H9 (cell line): ENCODE data around the gene TARBP1. TPM values are rescaled to one million over a fixed set of nuclear protein-coding genes. Genes with fewer than 3 reads are reported as not detected.
"Not testable (repeated sequence)": the region's sequence is repeated elsewhere in the genome, so short reads cannot be mapped to it uniquely, and the experiment has no call there.

ENCODE experiments used
- DNase-seq: peaks from one replicate; pipeline ENCODE4 v3.0.0-alpha.2; 2017
- H2AFZ ChIP-seq: one replicate; pipeline ENCODE4 v1.6.1; 2013; ENCODE audit warnings: mild to moderate bottlenecking, low read length, control low read depth, moderate library complexity
- H2AK5ac ChIP-seq: 2 replicates; pipeline ENCODE4 v1.6.1; 2013; ENCODE audit warnings: low read length, control low read depth, mixed read lengths; ENCODE audit not compliant: insufficient read length
- H2BK120ac ChIP-seq: one replicate; pipeline ENCODE4 v1.6.1; 2013; ENCODE audit warnings: low read depth, mild to moderate bottlenecking, low read length, control low read depth, inconsistent platforms; ENCODE audit not compliant: poor library complexity, severe bottlenecking
- H2BK12ac ChIP-seq: 2 replicates; pipeline ENCODE4 v1.6.1; 2013; ENCODE audit warnings: low read length, control low read depth, mixed read lengths, low read depth; ENCODE audit not compliant: insufficient read length
- H2BK15ac ChIP-seq: 2 replicates; pipeline ENCODE4 v1.6.1; 2013; ENCODE audit warnings: low read depth, low read length, control low read depth
- H2BK20ac ChIP-seq: one replicate; pipeline ENCODE4 v1.6.1; 2013; ENCODE audit warnings: low read depth, mild to moderate bottlenecking, low read length, control low read depth, inconsistent platforms; ENCODE audit not compliant: poor library complexity, severe bottlenecking
- H2BK5ac ChIP-seq: 2 replicates; pipeline ENCODE4 v1.6.1; 2013; ENCODE audit warnings: low read length, control low read depth, mixed read lengths; ENCODE audit not compliant: insufficient read length
- H3K14ac ChIP-seq: 2 replicates; pipeline ENCODE4 v1.6.1; 2013; ENCODE audit warnings: low read length, control low read depth; ENCODE audit not compliant: insufficient read depth
- H3K18ac ChIP-seq: 2 replicates; pipeline ENCODE4 v1.6.1; 2013; ENCODE audit warnings: low read depth, mild to moderate bottlenecking, mixed read lengths, low read length, control low read depth; ENCODE audit not compliant: insufficient read length
- H3K23ac ChIP-seq: 2 replicates; pipeline ENCODE4 v1.6.1; 2013; ENCODE audit warnings: low read length, control low read depth, mixed read lengths, low read depth; ENCODE audit not compliant: insufficient read length
- H3K23me2 ChIP-seq: 2 replicates; pipeline ENCODE4 v1.6.1; 2013; ENCODE audit warnings: low read depth, mild to moderate bottlenecking, mixed read lengths, low read length, control low read depth; ENCODE audit not compliant: insufficient read length, poor library complexity, severe bottlenecking
- H3K27ac ChIP-seq: 2 replicates; pipeline ENCODE4 v1.5.1; 2013; ENCODE audit warnings: low read length, control low read depth, mixed read lengths, low read depth; ENCODE audit not compliant: insufficient read length
- H3K27me3 ChIP-seq: 2 replicates; pipeline ENCODE4 v1.6.1; 2013; ENCODE audit warnings: low read length, control low read depth, inconsistent platforms; ENCODE audit not compliant: insufficient read depth
- H3K4ac ChIP-seq: 2 replicates; pipeline ENCODE4 v1.6.1; 2013; ENCODE audit warnings: low read depth, mild to moderate bottlenecking, control low read depth, inconsistent platforms, low read length, moderate library complexity
- H3K4me1 ChIP-seq: 2 replicates; pipeline ENCODE4 v1.6.1; 2013; ENCODE audit warnings: low read length, control low read depth, inconsistent platforms; ENCODE audit not compliant: insufficient read depth
- H3K4me2 ChIP-seq: 2 replicates; pipeline ENCODE4 v1.6.1; 2013; ENCODE audit warnings: low read length, control low read depth, mixed read lengths; ENCODE audit not compliant: insufficient read length, insufficient read depth
- H3K56ac ChIP-seq: 2 replicates; pipeline ENCODE4 v1.6.1; 2013; ENCODE audit warnings: low read depth, mild to moderate bottlenecking, mixed read lengths, low read length, control low read depth; ENCODE audit not compliant: insufficient read length
- H3K79me1 ChIP-seq: 2 replicates; pipeline ENCODE4 v1.6.1; 2013; ENCODE audit warnings: low read depth, mild to moderate bottlenecking, moderate library complexity, low read length, control low read depth, inconsistent platforms; ENCODE audit not compliant: insufficient read depth, poor library complexity, severe bottlenecking
- H3K79me2 ChIP-seq: 2 replicates; pipeline ENCODE4 v1.6.1; 2013; ENCODE audit warnings: low read length, control low read depth, inconsistent platforms; ENCODE audit not compliant: insufficient read depth
- H3K9ac ChIP-seq: 2 replicates; pipeline ENCODE4 v1.6.1; 2013; ENCODE audit warnings: low read length, control low read depth, mixed read lengths; ENCODE audit not compliant: insufficient read length; ENCODE audit errors: extremely low read depth
- H3K9me3 ChIP-seq: one replicate; pipeline ENCODE4 v1.6.1; 2013; ENCODE audit warnings: low read depth, low read length, inconsistent platforms; ENCODE audit not compliant: control insufficient read depth
- H3T11ph ChIP-seq: one replicate; pipeline ENCODE4 v1.6.1; 2013; ENCODE audit warnings: mild to moderate bottlenecking, low read length, control low read depth, inconsistent platforms
- H4K20me1 ChIP-seq: one replicate; pipeline ENCODE4 v1.6.1; 2013; ENCODE audit not compliant: control insufficient read depth, insufficient read length, insufficient read depth
- H4K5ac ChIP-seq: 2 replicates; pipeline ENCODE4 v1.6.1; 2013; ENCODE audit warnings: low read depth, mild to moderate bottlenecking, mixed read lengths, low read length, control low read depth; ENCODE audit not compliant: insufficient read length
- H4K8ac ChIP-seq: replicated peaks from 2 replicates; pipeline ENCODE4 v1.6.1; 2013; ENCODE audit warnings: low read length, control low read depth, mixed read lengths, low read depth; ENCODE audit not compliant: insufficient read length
- H4K91ac ChIP-seq: 2 replicates; pipeline ENCODE4 v1.6.1; 2013; ENCODE audit warnings: low read depth, mild to moderate bottlenecking, moderate library complexity, mixed read lengths, low read length, control low read depth; ENCODE audit not compliant: insufficient read length
- H3K27ac Mint-ChIP-seq, 3 experiments: 2 replicates in 2 of 3; 3 replicates in 1 of 3; pipeline ENCODE4 v1.8.0; 2020 to 2021; ENCODE audit warnings: mixed read lengths in 3 of 3, mild to moderate bottlenecking in 1 of 3, moderate library complexity in 1 of 3
- H3K27me3 Mint-ChIP-seq: 2 replicates; pipeline ENCODE4 v1.8.0; 2021; ENCODE audit warnings: low read depth, mild to moderate bottlenecking, moderate library complexity, mixed read lengths
- H3K36me3 Mint-ChIP-seq, 3 experiments: 2 replicates in 2 of 3; 3 replicates in 1 of 3; pipeline ENCODE4 v1.8.0; 2020 to 2021; ENCODE audit warnings: low read depth in 3 of 3, mixed read lengths in 3 of 3; ENCODE audit not compliant: insufficient read depth in 1 of 3
- H3K4me1 Mint-ChIP-seq, 2 experiments: 2 replicates each; pipeline ENCODE4 v1.8.0; 2020; ENCODE audit warnings: mixed read lengths in 2 of 2
- H3K4me3 Mint-ChIP-seq, 2 experiments: 2 replicates in 1 of 2; 3 replicates in 1 of 2; pipeline ENCODE4 v1.8.0; 2020 to 2021; ENCODE audit warnings: mild to moderate bottlenecking in 2 of 2, mixed read lengths in 2 of 2, moderate library complexity in 1 of 2
- H3K9me3 Mint-ChIP-seq, 2 experiments: 2 replicates in 1 of 2; 3 replicates in 1 of 2; pipeline ENCODE4 v1.8.0; 2020; ENCODE audit warnings: mild to moderate bottlenecking in 2 of 2, mixed read lengths in 2 of 2, moderate library complexity in 1 of 2
- WGBS: extraction: QIAGEN DNeasy Blood & Tissue Kit; methylation state at CpG from one replicate; pipeline ENCODE4 v1.1.7; 2013; ENCODE audit warnings: missing lambda C conversion rate, low lambda C conversion rate, mixed read lengths; ENCODE audit not compliant: insufficient read length; ENCODE audit errors: extremely low coverage; 5-methylcytosine and 5-hydroxymethylcytosine counted together
- total RNA-seq: library from RNA; stranded (reverse); gene quantifications from 2 replicates; pipeline ENCODE4 v1.2.1, GENCODE V29; 2021
- TF ChIP-seq, protein P1 (sequence below): fragments of 200-600 bp; sonication (generic); conservative IDR thresholded peaks from 3 replicates; pipeline ENCODE4 v1.8.0; 2021; ENCODE audit warnings: antibody characterized with exemption, mild to moderate bottlenecking

The TARBP1 gene
- total RNA-seq, 1 experiment from 2014 or later, result 20.2 TPM

DNA sequence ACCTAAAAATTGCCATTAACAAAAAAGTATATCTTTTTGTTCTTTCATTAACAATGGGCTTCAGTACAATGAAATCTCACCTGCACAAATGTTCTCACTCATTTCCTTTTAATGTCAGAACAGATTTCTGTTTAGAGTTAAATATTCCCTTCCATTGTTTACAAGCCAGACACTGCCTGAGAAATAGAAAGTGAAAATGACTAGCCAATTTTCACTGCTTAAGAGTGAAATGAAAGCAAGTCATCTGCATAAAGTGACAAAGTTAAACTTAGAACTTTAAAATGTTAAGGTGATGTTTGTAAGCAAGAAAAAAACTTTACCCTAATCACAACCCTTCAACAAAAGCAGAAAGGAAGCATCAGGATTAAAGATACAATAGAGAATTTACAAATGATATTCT, 78.2 kb downstream of the TARBP1 start:
- no peak overlapping the region for H2AFZ ChIP-seq
- Mint-ChIP-seq H3K4me1 (no peaks in the 10 kb centered on the region), H3K9me3 (peaks cover 3 to 4% of the 10 kb centered on the region in 2 experiments; a peak in 3 of 5 replicates), H3K36me3 (peaks cover 4 to 19% (median 14%) of the 10 kb centered on the region in 3 experiments), H3K27ac (no peak overlapping the region), H3K27me3 (no peaks in the 10 kb centered on the region; the same call in 1 of the 2 replicates), H3K4me3 (no peak overlapping the region)
- H2BK20ac ChIP-seq, result no peak overlapping the region
- H3K23ac ChIP-seq, result no peak overlapping the region
- H3K79me2 ChIP-seq, result no peaks in the 10 kb centered on the region
- H2BK12ac ChIP-seq, result no peak overlapping the region
- TF ChIP-seq, protein P1, sequence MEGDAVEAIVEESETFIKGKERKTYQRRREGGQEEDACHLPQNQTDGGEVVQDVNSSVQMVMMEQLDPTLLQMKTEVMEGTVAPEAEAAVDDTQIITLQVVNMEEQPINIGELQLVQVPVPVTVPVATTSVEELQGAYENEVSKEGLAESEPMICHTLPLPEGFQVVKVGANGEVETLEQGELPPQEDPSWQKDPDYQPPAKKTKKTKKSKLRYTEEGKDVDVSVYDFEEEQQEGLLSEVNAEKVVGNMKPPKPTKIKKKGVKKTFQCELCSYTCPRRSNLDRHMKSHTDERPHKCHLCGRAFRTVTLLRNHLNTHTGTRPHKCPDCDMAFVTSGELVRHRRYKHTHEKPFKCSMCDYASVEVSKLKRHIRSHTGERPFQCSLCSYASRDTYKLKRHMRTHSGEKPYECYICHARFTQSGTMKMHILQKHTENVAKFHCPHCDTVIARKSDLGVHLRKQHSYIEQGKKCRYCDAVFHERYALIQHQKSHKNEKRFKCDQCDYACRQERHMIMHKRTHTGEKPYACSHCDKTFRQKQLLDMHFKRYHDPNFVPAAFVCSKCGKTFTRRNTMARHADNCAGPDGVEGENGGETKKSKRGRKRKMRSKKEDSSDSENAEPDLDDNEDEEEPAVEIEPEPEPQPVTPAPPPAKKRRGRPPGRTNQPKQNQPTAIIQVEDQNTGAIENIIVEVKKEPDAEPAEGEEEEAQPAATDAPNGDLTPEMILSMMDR, result no peak
- no peak overlapping the region for H4K8ac ChIP-seq
- H3T11ph ChIP-seq, result no peak overlapping the region
- H2BK120ac ChIP-seq, result no peak overlapping the region
- H3K4me2 ChIP-seq, result no peak overlapping the region
- no peak overlapping the region for H4K91ac ChIP-seq
- no peak overlapping the region for H4K5ac ChIP-seq
- no peaks in the 10 kb centered on the region for H3K4me1 ChIP-seq
- no peaks in the 10 kb centered on the region for H3K9me3 ChIP-seq
- H2AK5ac ChIP-seq, result no peak overlapping the region
- H3K18ac ChIP-seq, result no peak overlapping the region
- no peak overlapping the region for H2BK15ac ChIP-seq
- H3K56ac ChIP-seq, result no peak overlapping the region
- H3K27me3 ChIP-seq, result no peaks in the 10 kb centered on the region
- H3K27ac ChIP-seq, result no peak overlapping the region
- H3K14ac ChIP-seq, result no peak overlapping the region
- H3K4ac ChIP-seq, result no peak overlapping the region
- no peaks in the 10 kb centered on the region for H3K23me2 ChIP-seq
- H3K9ac ChIP-seq, result no peak overlapping the region
- no peaks in the 10 kb centered on the region for H3K79me1 ChIP-seq
- no peak overlapping the region for H2BK5ac ChIP-seq
- H4K20me1 ChIP-seq, result no peaks in the 10 kb centered on the region
- DNase-seq, result no peak

DNA sequence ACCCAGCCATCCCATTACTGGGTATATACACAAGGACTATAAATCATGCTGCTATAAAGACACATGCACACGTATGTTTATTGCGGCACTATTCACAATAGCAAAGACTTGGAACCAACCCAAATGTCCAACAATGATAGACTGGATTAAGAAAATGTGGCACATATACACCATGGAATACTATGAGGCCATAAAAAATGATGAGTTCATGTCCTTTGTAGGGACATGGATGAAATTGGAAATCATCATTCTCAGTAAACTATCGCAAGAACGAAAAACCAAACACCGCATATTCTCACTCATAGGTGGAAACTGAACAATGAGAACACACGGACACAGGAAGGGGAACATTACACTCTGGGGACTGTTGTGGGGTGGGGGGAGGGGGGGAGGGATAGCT, 79.5 kb downstream of the TARBP1 start:
- H3K14ac ChIP-seq, H4K91ac ChIP-seq, H3K79me2 ChIP-seq, H2AK5ac ChIP-seq, H3K4me3 Mint-ChIP-seq, DNase-seq, H3K9ac ChIP-seq, H3K27ac Mint-ChIP-seq, H3K27me3 ChIP-seq, H3K18ac ChIP-seq, H3K23ac ChIP-seq, H3K4me1 Mint-ChIP-seq, H2BK15ac ChIP-seq, H2BK5ac ChIP-seq, H4K5ac ChIP-seq, H3K4me1 ChIP-seq, H3K4ac ChIP-seq, H3K9me3 ChIP-seq, H2BK12ac ChIP-seq, H3K9me3 Mint-ChIP-seq, H3T11ph ChIP-seq, H3K27me3 Mint-ChIP-seq, H3K23me2 ChIP-seq, H2BK20ac ChIP-seq, H4K8ac ChIP-seq, H2BK120ac ChIP-seq, H3K4me2 ChIP-seq, H3K79me1 ChIP-seq, H4K20me1 ChIP-seq, H3K27ac ChIP-seq, H2AFZ ChIP-seq, H3K56ac ChIP-seq: not testable (repeated sequence)
- H3K36me3 Mint-ChIP-seq, result peaks cover 4 to 15% (median 12%) of the 10 kb centered on the region in 3 experiments
- WGBS, result no CpG with 5 or more reads among the region's 6 CpGs
